SU-DHL-6 (cell line): ENCODE data around the gene EXD2.

Source experiments
- CTCF ChIP-seq: fragments of 200-600 bp; sonication (generic); IDR thresholded peaks from one replicate; pipeline ENCODE4 v1.5.1; 2017; ENCODE audit warnings: antibody characterized with exemption, mild to moderate bottlenecking, low read length, moderate library complexity; ENCODE audit not compliant: insufficient read depth, poor library complexity, severe bottlenecking
- EZH2phosphoT487 ChIP-seq: fragments of 200-600 bp; sonication (generic), shearing (Covaris generic); conservative IDR thresholded peaks from 2 replicates; pipeline ENCODE4 v1.6.1; 2018; ENCODE audit warnings: mild to moderate bottlenecking, antibody characterized with exemption, low read length, moderate library complexity, mixed read lengths

GRCh38 chr14:69288011-69288771 is 96.9 kb downstream of the EXD2 start:
- no peak for TF ChIP-seq CTCF
- TF ChIP-seq EZH2phosphoT487: no peak
